H1 (cell line): ENCODE data around the gene NPBWR2. TPM values are rescaled to one million over a fixed set of nuclear protein-coding genes. Genes with fewer than 3 reads are reported as not detected.
A peak's percentile ranks its signal among the peaks of the same experiment; 100 is the strongest.

Experiments used
- CTCF ChIA-PET: fragments of 300-600 bp; sonication (Branson Sonifier 250); formaldehyde crosslinking; loops from one replicate; lab custom pipeline; 2021; ENCODE audit not compliant: partially characterized antibody; lab: Charles Lee
- POLR2A ChIA-PET: fragments of 300-600 bp; sonication (Branson Sonifier 250); formaldehyde crosslinking; loops from one replicate; lab custom pipeline; 2021; ENCODE audit warnings: inconsistent platforms; ENCODE audit not compliant: partially characterized antibody; lab: Charles Lee
- DNase-seq, 2 experiments: peaks; one replicate each; pipeline versions ENCODE4 v3.0.0 to v3.0.0-alpha.2; 2010 to 2022; ENCODE audit warnings: low spot score in 2 of 2, low read depth in 1 of 2, mixed read lengths in 1 of 2
- FAIRE-seq: peaks from 2 replicates; lab custom pipeline; 2011; peaks lifted over from hg19 to GRCh38; lab: Jason Lieb, UNC
- H2AFZ ChIP-seq: 2 replicates; pipeline ENCODE4 v1.8.1; 2012; ENCODE audit warnings: low read length, inconsistent platforms
- H2AK5ac ChIP-seq: 2 replicates; pipeline ENCODE4 v1.6.1; 2013; ENCODE audit warnings: low read depth, low read length
- H2BK120ac ChIP-seq: replicated peaks from 2 replicates; pipeline ENCODE3; 2013; ENCODE audit warnings: low read depth, low read length, inconsistent platforms
- H2BK12ac ChIP-seq: 2 replicates; pipeline ENCODE4 v1.6.1; 2013; ENCODE audit warnings: low read depth, low read length
- H2BK15ac ChIP-seq: 2 replicates; pipeline ENCODE4 v1.6.1; 2013; ENCODE audit warnings: low read length
- H2BK20ac ChIP-seq: 2 replicates; pipeline ENCODE4 v1.6.1; 2013; ENCODE audit warnings: low read length
- H2BK5ac ChIP-seq: 2 replicates; pipeline ENCODE4 v1.6.1; 2013; ENCODE audit warnings: low read depth, low read length
- H3K14ac ChIP-seq: 2 replicates; pipeline ENCODE4 v1.6.1; 2013; ENCODE audit warnings: inconsistent platforms; ENCODE audit not compliant: insufficient read length
- H3K18ac ChIP-seq: 2 replicates; pipeline ENCODE4 v1.6.1; 2013; ENCODE audit warnings: low read length; ENCODE audit errors: extremely low read depth
- H3K23ac ChIP-seq: 2 replicates; pipeline ENCODE4 v1.6.1; 2013; ENCODE audit warnings: inconsistent platforms; ENCODE audit not compliant: insufficient read length
- H3K23me2 ChIP-seq: 2 replicates; pipeline ENCODE4 v1.6.1; 2013; ENCODE audit warnings: low read depth, low read length
- H3K27ac ChIP-seq: 2 replicates; pipeline ENCODE4 v1.6.1; 2011; ENCODE audit warnings: low read depth, low read length, inconsistent platforms
- H3K27me3 ChIP-seq, 4 experiments: replicated peaks in 1 of 4; 1 replicate in 1 of 4; 2 replicates in 3 of 4; pipeline versions ENCODE4 v1.6.1 to v1.8.1; 2011 to 2013; ENCODE audit warnings: low read length in 3 of 4, mild to moderate bottlenecking in 3 of 4, inconsistent platforms in 2 of 4, mixed read lengths in 2 of 4, moderate library complexity in 1 of 4; ENCODE audit not compliant: control insufficient read depth in 3 of 4, insufficient read depth in 3 of 4; ENCODE audit errors: extremely low read depth in 1 of 4
- H3K36me3 ChIP-seq, 4 experiments: 2 replicates each; pipeline versions ENCODE4 v1.6.1 to v1.8.1; 2011 to 2013; ENCODE audit warnings: mild to moderate bottlenecking in 4 of 4, low read length in 3 of 4, moderate library complexity in 2 of 4, control low read depth in 1 of 4, inconsistent platforms in 1 of 4; ENCODE audit not compliant: insufficient read depth in 4 of 4, control insufficient read depth in 2 of 4
- H3K4ac ChIP-seq: replicated peaks from 2 replicates; pipeline ENCODE3; 2013; ENCODE audit warnings: low read length, low read depth, mixed read lengths, inconsistent platforms; ENCODE audit not compliant: insufficient read length
- H3K4me1 ChIP-seq, 4 experiments: replicated peaks in 1 of 4; 1 replicate in 1 of 4; 2 replicates in 3 of 4; pipeline versions ENCODE4 v1.6.1 to v1.8.1; 2011 to 2013; ENCODE audit warnings: low read length in 3 of 4, inconsistent platforms in 2 of 4, mixed read lengths in 1 of 4; ENCODE audit not compliant: insufficient read depth in 4 of 4, control insufficient read depth in 3 of 4
- H3K4me2 ChIP-seq, 2 experiments: 2 replicates each; pipeline versions ENCODE4 v1.6.1 to v1.8.1; 2011 to 2013; ENCODE audit warnings: low read depth in 2 of 2, low read length in 2 of 2, control low read depth in 1 of 2, inconsistent platforms in 1 of 2, mild to moderate bottlenecking in 1 of 2; ENCODE audit not compliant: insufficient read depth in 1 of 2
- H3K4me3 ChIP-seq, 4 experiments: fragments of 200-600, 300-600 bp in 1 of 4; sonication (generic), shearing (Covaris generic), sonication (Bioruptor Twin) in 1 of 4; 2 replicates each; pipeline versions ENCODE4 v1.5.1 to v1.8.1; 2011 to 2016; ENCODE audit warnings: low read length in 4 of 4, low read depth in 3 of 4, control low read depth in 2 of 4, inconsistent platforms in 2 of 4, mild to moderate bottlenecking in 2 of 4, mixed read lengths in 1 of 4, moderate library complexity in 1 of 4; ENCODE audit not compliant: insufficient read depth in 2 of 4; ENCODE audit errors: extremely low read depth in 1 of 4
- H3K56ac ChIP-seq: replicated peaks from 2 replicates; pipeline ENCODE3; 2013; ENCODE audit warnings: low read depth, mild to moderate bottlenecking, mixed read lengths, low read length, inconsistent platforms; ENCODE audit not compliant: insufficient read length
- H3K79me1 ChIP-seq: 2 replicates; pipeline ENCODE4 v1.6.1; 2013; ENCODE audit warnings: low read depth, low read length, control low read depth
- H3K79me2 ChIP-seq, 2 experiments: 2 replicates each; pipeline versions ENCODE4 v1.6.1 to v1.8.1; 2012 to 2013; ENCODE audit warnings: low read length in 2 of 2, mild to moderate bottlenecking in 2 of 2, inconsistent platforms in 1 of 2; ENCODE audit not compliant: insufficient read depth in 2 of 2, control insufficient read depth in 1 of 2
- H3K9ac ChIP-seq, 4 experiments: replicated peaks in 1 of 4; 1 replicate in 1 of 4; 2 replicates in 3 of 4; pipeline versions ENCODE4 v1.6.1 to v1.8.1; 2011 to 2013; ENCODE audit warnings: low read depth in 3 of 4, low read length in 3 of 4, control low read depth in 2 of 4, mild to moderate bottlenecking in 2 of 4, moderate library complexity in 2 of 4, inconsistent platforms in 1 of 4; ENCODE audit errors: extremely low read depth in 1 of 4
- H3K9me3 ChIP-seq, 2 experiments: 2 replicates each; pipeline versions ENCODE4 v1.6.1 to v1.8.1; 2012 to 2013; ENCODE audit warnings: mild to moderate bottlenecking in 2 of 2, moderate library complexity in 2 of 2, control low read depth in 1 of 2, inconsistent platforms in 1 of 2, low read depth in 1 of 2, low read length in 1 of 2, mixed read lengths in 1 of 2; ENCODE audit not compliant: insufficient read depth in 2 of 2
- H4K20me1 ChIP-seq, 2 experiments: replicated peaks in 1 of 2; 2 replicates each; pipeline versions ENCODE3 to v1.8.1; 2011 to 2013; ENCODE audit warnings: inconsistent platforms in 2 of 2, low read length in 2 of 2, mild to moderate bottlenecking in 1 of 2; ENCODE audit not compliant: insufficient read depth in 2 of 2, control insufficient read depth in 1 of 2
- H4K5ac ChIP-seq: 2 replicates; pipeline ENCODE4 v1.6.1; 2013; ENCODE audit warnings: low read length, low read depth, mixed read lengths, inconsistent platforms; ENCODE audit not compliant: insufficient read length
- H4K8ac ChIP-seq: 2 replicates; pipeline ENCODE4 v1.8.0; 2013; ENCODE audit warnings: mild to moderate bottlenecking, moderate library complexity, low read length, inconsistent platforms; ENCODE audit not compliant: insufficient read depth; ENCODE audit errors: extremely low read depth
- H4K91ac ChIP-seq: replicated peaks from 2 replicates; pipeline ENCODE3; 2013; ENCODE audit warnings: low read length, mixed read lengths, inconsistent platforms; ENCODE audit not compliant: insufficient read length
- ASH2L ChIP-seq: fragments of 200-600, 300-600 bp; sonication (generic); IDR thresholded peaks from one replicate; pipeline ENCODE4 v1.7.1; 2017; ENCODE audit warnings: low read length
- CBX5 ChIP-seq: fragments of 300-800, 300-1000 bp; sonication (generic); IDR thresholded peaks from 2 replicates; pipeline ENCODE4 v1.7.1; 2016; ENCODE audit warnings: antibody characterized with exemption, low read length, low read depth
- FOSL1 ChIP-seq: IDR thresholded peaks from 2 replicates; pipeline ENCODE4 v1.6.1; 2011; ENCODE audit warnings: mild to moderate bottlenecking, low read depth, low read length, moderate library complexity; ENCODE audit not compliant: insufficient read depth
- GABPA ChIP-seq: IDR thresholded peaks from 2 replicates; pipeline ENCODE4 v1.6.1; 2011; ENCODE audit warnings: mild to moderate bottlenecking, low read length, moderate library complexity, borderline replicate concordance; ENCODE audit not compliant: insufficient read depth
- JUN ChIP-seq: IDR thresholded peaks from 2 replicates; pipeline ENCODE4 v1.6.1; 2011; ENCODE audit warnings: low read depth, mild to moderate bottlenecking, improper control_type of control experiment, low read length
- KDM1A ChIP-seq: fragments of 200-600, 300-600 bp; sonication (generic); IDR thresholded peaks from 2 replicates; pipeline ENCODE4 v1.7.1; 2016; ENCODE audit warnings: mild to moderate bottlenecking, low read length, borderline replicate concordance
- KDM5A ChIP-seq: fragments of 200-600 bp; IDR thresholded peaks from 2 replicates; pipeline ENCODE4 v1.7.1; 2012; ENCODE audit warnings: mild to moderate bottlenecking, low read length, inconsistent platforms, mixed read lengths
- POLR2A ChIP-seq, 2 experiments: IDR thresholded peaks; 1 replicate in 1 of 2; 2 replicates in 1 of 2; pipeline ENCODE4 v1.6.1; 2011; ENCODE audit warnings: low read depth in 2 of 2, low read length in 2 of 2, mild to moderate bottlenecking in 2 of 2; ENCODE audit errors: control extremely low read depth in 1 of 2
- TCF12 ChIP-seq: IDR thresholded peaks from 2 replicates; pipeline ENCODE4 v1.6.1; 2011; ENCODE audit warnings: low read depth, mild to moderate bottlenecking, low read length
- WGBS, 2 experiments: shearing (Covaris generic) in 1 of 2; methylation state at CpG; one replicate each; pipeline versions ENCODE4 v1.1.6 to v1.1.7; 2013 to 2015; ENCODE audit warnings: low lambda C conversion rate in 2 of 2, mixed read lengths in 2 of 2, inconsistent platforms in 1 of 2, low coverage in 1 of 2, missing lambda C conversion rate in 1 of 2; ENCODE audit not compliant: insufficient replicate concordance in 2 of 2, insufficient coverage in 1 of 2, insufficient read length in 1 of 2; ENCODE audit errors: extremely low coverage in 1 of 2, missing lambda C conversion rate in 1 of 2; 5-methylcytosine and 5-hydroxymethylcytosine counted together
- polyA plus RNA-seq, 7 experiments: library from polyadenylated mRNA; depleted of rRNA in 3 of 7; stranded (reverse) in 5 of 7; unstranded in 2 of 7; fragments of >200 nt in 5 of 7; fragments of 200-250 nt in 2 of 7; gene quantifications; 1 replicate in 5 of 7; 2 replicates in 1 of 7; 4 replicates in 1 of 7; pipeline versions ENCODE4 v1.2.1 to v1.2.3, GENCODE V29; 2011 to 2013; ENCODE audit warnings: missing spikeins in 2 of 7, mixed read lengths in 2 of 7
- total RNA-seq: library from RNA; stranded (reverse); fragmentation: NEBNext Ultra II Directional; extraction: Animal tissue kit (Norgen Biotek cat#: 25700); gene quantifications from 2 replicates; pipeline ENCODE4 v1.2.1, GENCODE V29; 2021

The NPBWR2 gene
- total and polyA plus RNA-seq, 2 of the 8 experiments (the other 6 are each of a cell fraction or from before 2014, with no cell fraction given): not detected

GRCh38 chr20:64067005-64067632 lies 40.2 kb downstream of the NPBWR2 start:
- no peak overlapping the region for H3K27ac ChIP-seq
- peaks cover 2 to 10% of the 10 kb centered on the region in 2 experiments for H4K20me1 ChIP-seq
- no peak overlapping the region for H3K9ac ChIP-seq
- DNase-seq (no peak), FAIRE-seq (no peak)
- no peak overlapping the region for H4K91ac ChIP-seq
- no peak overlapping the region for H3K56ac ChIP-seq
- H3K9me3 ChIP-seq: no peaks in the 10 kb centered on the region
- ChIA-PET POLR2A (interaction anchor here (1.0 to 4.5 kb wide), 3 partner anchors 11 to 53 kb away, joined by 3 to 27 read pairs (median 4); partner anchors contain the start of genes OPRL1 and RGS19), CTCF (interaction anchor here (0.8 to 2.5 kb wide), 6 partner anchors 10 to 73 kb away, joined by 3 to 17 read pairs (median 4); partner anchors contain the start of genes LKAAEAR1, OPRL1 and RGS19)
- 0 out of 2 replicates have a peak overlapping the region, but pooled peaks have one; percentile 88 for H2BK15ac ChIP-seq
- WGBS, 2 experiments: 76% methylated on average over 6 of the region's 6 CpGs; no CpG with 5 or more reads in 1 of the 2 experiments
- no peak overlapping the region; the same call in 1 of the 2 replicates for H4K8ac ChIP-seq
- no peak overlapping the region for H4K5ac ChIP-seq
- no peak overlapping the region for H3K18ac ChIP-seq
- TF ChIP-seq ASH2L (no peak), KDM5A (no peak), JUN (no peak), GABPA (no peak), POLR2A (IDR thresholded peaks at IDR 0.05; ENCODE audit: control extremely low read depth in 1 of 2, low read depth in 2 of 2, low read length in 2 of 2) (no peak), FOSL1 (no peak), CBX5 (no peak), TCF12 (no peak), KDM1A (no peak)
- no peak overlapping the region for H2BK12ac ChIP-seq
- no peak overlapping the region for H3K14ac ChIP-seq
- no peak overlapping the region for H2BK20ac ChIP-seq
- H3K4me1 ChIP-seq: peaks cover 3 to 20% (median 9%) of the 10 kb centered on the region in 4 experiments
- H2BK5ac ChIP-seq: peak overlapping the region; percentile 52
- H3K79me1 ChIP-seq: 0 out of 2 replicates have a peak, but pooled peaks cover 3% of the 10 kb centered on the region
- no peaks in the 10 kb centered on the region for H3K27me3 ChIP-seq
- H2AK5ac ChIP-seq: peak overlapping the region; percentile 65; the same call in 1 of the 2 replicates
- peaks cover 2% of the 10 kb centered on the region; the same call in 1 of the 2 replicates for H3K23me2 ChIP-seq
- no peak overlapping the region for H3K4me2 ChIP-seq
- H3K4me3 ChIP-seq: no peak overlapping the region
- H3K36me3 ChIP-seq: 0 out of 8 replicates have a peak, but pooled peaks cover 0 to 2% (median 0%) of the 10 kb centered on the region in 4 experiments
- no peak overlapping the region for H2BK120ac ChIP-seq
- no peak overlapping the region for H2AFZ ChIP-seq
- H3K23ac ChIP-seq: no peak overlapping the region
- H3K4ac ChIP-seq: no peak overlapping the region
- no peaks in the 10 kb centered on the region for H3K79me2 ChIP-seq
